GM12891 (cell line): ENCODE results near the gene NEK6.

Experiments used
- POLR2A ChIP-seq: IDR thresholded peaks from 2 replicates; pipeline ENCODE4 v1.6.1; 2011; ENCODE audit warnings: low read depth, low read length, control low read depth
- POLR2AphosphoS5 ChIP-seq: IDR thresholded peaks from 2 replicates; pipeline ENCODE4 v1.6.1; 2011; ENCODE audit warnings: low read depth, low read length, control low read depth

GRCh38 chr9:124292696-124293593, 35.2 kb downstream of the NEK6 start:
- TF ChIP-seq POLR2A = no peak
- TF ChIP-seq POLR2AphosphoS5 = no peak
